GM18861 (cell line): ENCODE measurements around the gene PITRM1.

Experiments used
- ATAC-seq: cut with Tn5 transposase; IDR thresholded peaks from one replicate; pipeline ENCODE4 v1.9.1; 2021; ENCODE audit not compliant: unreplicated experiment

PITRM1 gene

GRCh38 chr10:3166496-3167290, 5.9 kb downstream of the PITRM1 start:
- ATAC-seq, result no peak

DNA sequence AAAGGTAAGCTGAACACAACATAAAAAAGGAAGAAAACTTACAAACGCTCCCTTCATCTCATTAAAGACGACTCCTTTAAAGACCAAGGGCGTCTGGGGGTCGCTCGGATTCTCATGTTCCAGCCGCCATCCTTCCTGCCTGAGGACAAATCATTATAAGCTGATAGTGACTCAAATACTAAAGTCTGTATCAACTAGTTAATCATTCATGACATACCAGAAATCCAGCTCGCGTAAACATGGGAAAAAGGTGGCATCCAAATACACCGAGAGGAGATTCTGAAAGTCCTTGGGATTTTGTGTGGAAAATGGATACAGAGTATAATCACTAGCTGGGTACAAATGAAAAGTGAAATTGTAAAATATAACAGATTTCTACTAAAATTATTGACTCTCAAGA, 7.4 kb downstream of the PITRM1 start:
- ATAC-seq, result no peak

DNA sequence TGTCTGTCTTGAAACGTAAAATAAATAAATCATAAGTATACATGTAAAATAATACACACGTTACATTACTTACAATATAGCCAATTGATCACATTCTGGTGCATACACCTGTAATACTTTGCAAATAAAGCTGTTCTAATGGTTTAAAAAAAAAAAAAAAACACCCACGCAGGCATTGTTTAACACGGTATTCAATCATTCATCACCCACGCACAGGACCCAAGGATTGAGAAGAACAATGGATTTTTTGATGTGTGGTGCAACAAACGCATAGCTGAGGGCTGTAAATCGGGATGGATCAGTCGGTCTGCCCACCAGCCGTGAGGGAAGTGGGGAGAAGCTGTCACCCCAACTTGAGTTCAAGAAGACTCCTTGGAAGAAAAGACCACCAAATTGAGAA, 8.7 kb downstream of the PITRM1 start:
- no peak for ATAC-seq

DNA sequence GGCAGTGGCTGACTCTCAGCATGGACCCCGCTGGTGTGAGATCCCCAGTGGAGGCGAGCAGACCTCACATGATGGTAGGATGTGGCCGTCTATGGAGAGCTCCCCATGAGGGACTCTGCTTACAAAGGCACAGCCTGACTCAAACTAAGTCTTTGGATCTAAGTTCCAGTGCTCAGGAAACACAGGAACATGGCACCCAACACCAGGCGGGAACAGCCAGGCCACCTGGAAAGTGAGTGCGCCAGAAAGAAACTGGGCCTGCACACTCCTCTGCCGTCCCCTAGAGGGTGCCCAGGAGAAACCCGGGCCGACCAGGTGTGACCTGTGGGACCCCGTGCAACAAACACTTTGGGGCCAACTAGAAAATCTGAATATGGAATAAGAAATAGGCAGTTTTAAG, 10.0 kb downstream of the PITRM1 start:
- ATAC-seq, result no peak

- ATAC-seq, result no peak
These were observed 13.4 kb downstream of the PITRM1 start for GRCh38 chr10:3159152-3159551.

GRCh38 chr10:3154666-3155065, 17.9 kb downstream of the PITRM1 start:
- ATAC-seq, result no peak

DNA sequence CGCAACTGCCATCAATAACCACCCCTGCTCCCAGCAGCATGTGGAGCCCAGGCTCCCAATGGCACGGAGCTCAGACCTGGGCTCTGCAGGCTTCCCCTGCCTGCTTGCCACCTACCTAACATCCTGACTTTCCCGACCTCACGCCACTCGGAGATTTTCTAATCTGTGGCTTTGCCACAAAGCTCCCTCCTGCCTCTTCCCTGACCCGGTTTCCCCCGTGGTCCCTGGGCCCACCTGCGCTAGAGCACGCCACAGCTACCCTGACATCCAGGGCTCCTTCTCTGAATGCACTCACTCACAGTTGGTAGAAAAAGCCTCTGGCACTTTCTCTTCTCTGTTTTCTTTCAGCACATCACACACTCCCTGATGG, 20.0 kb downstream of the PITRM1 start:
- ATAC-seq, result no peak

DNA sequence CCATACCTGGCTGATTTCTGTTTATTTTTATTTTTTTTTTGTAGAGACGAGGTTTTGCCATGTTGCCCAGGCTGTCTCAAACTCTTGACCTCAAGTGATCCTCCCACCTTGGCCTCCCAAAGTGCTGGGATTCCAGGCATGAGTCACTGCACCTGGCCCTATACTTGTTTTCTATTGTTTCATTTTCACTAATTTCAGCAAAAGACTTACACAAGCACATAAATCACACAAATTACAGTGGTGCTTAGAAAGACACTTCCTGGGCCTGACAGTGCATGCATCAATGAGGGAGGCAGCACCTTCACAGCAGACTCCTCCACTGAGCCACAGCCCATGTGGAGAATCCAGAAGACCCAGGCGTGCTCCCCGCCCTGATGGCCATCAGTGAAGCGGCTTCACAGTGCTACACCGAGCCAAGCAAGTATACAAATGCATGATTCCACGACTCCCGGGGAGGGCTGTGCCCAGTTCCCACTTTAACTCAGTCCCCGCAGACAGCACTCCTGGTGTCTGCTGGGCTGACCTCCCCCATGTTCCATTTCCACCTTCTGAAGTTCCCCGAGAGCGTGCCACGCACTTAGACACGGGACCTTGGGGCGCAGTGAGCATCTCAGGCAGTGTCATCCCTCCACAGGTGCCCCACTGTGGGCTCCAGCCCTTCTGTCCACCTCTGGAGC, 20.6 kb downstream of the PITRM1 start:
- ATAC-seq, result no peak

- ATAC-seq, result no peak
These were observed 21.6 kb downstream of the PITRM1 start for GRCh38 chr10:3150961-3151360.

GRCh38 chr10:3150366-3150765, 22.2 kb downstream of the PITRM1 start:
- no peak for ATAC-seq

DNA sequence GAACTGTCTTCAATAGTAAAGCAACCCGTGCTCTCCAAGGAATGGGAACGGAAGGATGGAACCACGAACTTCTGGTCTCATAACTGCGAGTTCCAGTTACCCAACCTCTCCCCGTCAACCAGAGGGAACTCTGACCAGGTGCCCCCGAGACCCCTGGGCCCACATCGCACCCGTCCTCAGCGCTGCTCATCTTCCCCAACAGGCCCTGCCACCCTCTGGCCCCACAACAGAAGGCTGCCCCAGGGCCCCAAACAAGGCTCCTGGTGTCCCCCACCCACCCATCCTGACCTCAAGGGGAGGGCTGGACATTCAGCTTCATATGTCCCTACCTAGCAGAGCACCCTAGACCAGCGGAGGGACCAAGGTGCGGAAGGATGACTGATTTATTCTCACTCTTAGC, 22.7 kb downstream of the PITRM1 start:
- ATAC-seq, result no peak

- ATAC-seq, result no peak
These were observed 23.6 kb downstream of the PITRM1 start for GRCh38 chr10:3148994-3149393.

DNA sequence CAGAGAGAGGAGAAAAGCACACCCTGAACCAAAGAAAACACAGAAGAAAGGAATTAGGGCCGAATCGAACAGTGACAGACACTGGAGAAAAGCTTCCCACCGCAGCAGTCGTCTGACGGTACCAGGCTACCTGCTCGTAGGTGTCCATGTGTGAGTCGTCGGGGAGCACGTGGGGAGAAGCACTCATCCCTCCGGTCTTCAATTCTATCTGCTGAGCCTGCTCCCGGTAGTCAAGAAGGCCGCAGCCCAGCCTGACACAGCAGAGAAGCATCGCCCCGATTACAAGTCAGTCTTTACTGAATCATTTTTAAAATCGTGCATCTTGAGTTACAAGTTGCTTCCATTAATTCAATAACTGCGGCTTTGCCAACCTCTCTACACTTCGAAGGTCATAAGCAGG, 24.5 kb downstream of the PITRM1 start:
- no peak for ATAC-seq

- no peak for ATAC-seq
These were observed 25.3 kb downstream of the PITRM1 start for GRCh38 chr10:3147117-3147820.

- ATAC-seq, result no peak
These were observed 26.3 kb downstream of the PITRM1 start for GRCh38 chr10:3146289-3146688.

GRCh38 chr10:3145366-3145765, 27.2 kb downstream of the PITRM1 start:
- ATAC-seq, result no peak

GRCh38 chr10:3143791-3144434, 28.7 kb downstream of the PITRM1 start:
- ATAC-seq, result no peak

DNA sequence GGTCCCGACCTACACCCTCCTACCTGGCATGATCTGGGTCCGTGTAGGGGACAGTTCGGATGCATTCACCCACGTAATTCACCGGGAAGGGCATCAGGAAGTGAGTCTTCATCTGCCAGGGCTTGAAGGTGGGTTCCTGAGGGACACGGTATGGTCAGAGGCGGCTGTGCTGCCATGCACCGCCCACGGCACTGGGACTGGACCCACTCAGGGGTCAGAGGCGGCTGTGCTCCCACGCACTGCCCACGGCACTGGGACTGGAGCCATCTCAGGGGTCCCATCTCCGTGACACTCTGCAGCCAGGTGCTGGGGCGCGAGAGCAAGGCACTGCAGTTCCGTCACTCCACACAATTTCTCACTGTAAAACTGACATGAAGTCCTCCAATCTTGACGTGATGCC, 29.2 kb downstream of the PITRM1 start:
- ATAC-seq, result no peak

GRCh38 chr10:3142146-3142875, 30.3 kb downstream of the PITRM1 start:
- ATAC-seq, result no peak

DNA sequence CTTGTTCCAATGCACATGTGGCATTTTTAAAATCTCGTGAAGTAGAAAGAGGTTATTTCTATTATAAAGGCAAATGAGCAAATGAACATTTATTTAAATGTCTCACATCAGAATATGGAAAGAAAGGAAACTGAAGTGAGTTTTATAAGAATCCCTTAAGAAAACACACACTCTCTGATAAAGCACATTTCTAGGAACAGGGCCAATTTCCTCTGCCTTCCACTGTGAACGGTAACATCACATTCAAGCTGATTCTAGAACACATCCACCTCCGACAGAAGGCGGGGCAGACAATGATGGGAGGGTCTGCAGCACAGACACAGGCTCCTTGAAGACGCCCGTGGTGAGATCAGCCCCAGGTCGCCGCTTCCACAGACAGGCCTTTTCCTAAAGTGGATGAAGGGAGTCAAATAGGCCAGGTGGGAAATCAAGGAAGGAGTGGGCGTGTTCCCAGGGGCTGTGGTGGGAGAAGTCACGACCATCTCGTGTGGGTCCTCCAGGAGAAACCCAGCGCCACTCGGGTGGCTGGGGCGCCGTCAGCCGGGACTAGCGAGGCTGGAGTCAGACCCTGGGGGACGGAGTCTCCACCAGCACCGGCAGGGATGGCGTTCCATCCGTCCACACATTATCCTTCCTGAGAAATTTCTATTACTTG, 31.1 kb downstream of the PITRM1 start:
- ATAC-seq, result no peak
